Ishikawa (cell line): ENCODE measurements around the gene OAT.

Experiments
- CEBPB ChIP-seq: IDR thresholded peaks from 2 replicates; pipeline ENCODE4 v1.6.1; 2012
- CREB1 ChIP-seq: IDR thresholded peaks from 2 replicates; pipeline ENCODE4 v1.6.1; 2012; ENCODE audit warnings: low read depth
- EP300 ChIP-seq: IDR thresholded peaks from 2 replicates; pipeline ENCODE4 v1.6.1; 2012; ENCODE audit warnings: borderline replicate concordance
- FOXM1 ChIP-seq: IDR thresholded peaks from 2 replicates; pipeline ENCODE4 v1.6.1; 2012; ENCODE audit warnings: low read depth, borderline replicate concordance
- NFIC ChIP-seq: IDR thresholded peaks from 2 replicates; pipeline ENCODE4 v1.6.1; 2012
- RAD21 ChIP-seq: IDR thresholded peaks from 2 replicates; pipeline ENCODE4 v1.6.1; 2012; ENCODE audit warnings: low read depth
- TAF1 ChIP-seq: IDR thresholded peaks from 2 replicates; pipeline ENCODE4 v1.6.1; 2012; ENCODE audit warnings: low read depth, mild to moderate bottlenecking
- ZBTB7A ChIP-seq: IDR thresholded peaks from 2 replicates; pipeline ENCODE4 v1.6.1; 2012; ENCODE audit warnings: low read depth
- TF ChIP-seq, protein P1 (sequence below): IDR thresholded peaks from 2 replicates; pipeline ENCODE4 v1.6.1; 2012
- TF ChIP-seq, protein P2 (sequence below): IDR thresholded peaks from 2 replicates; pipeline ENCODE4 v1.6.1; 2012

DNA sequence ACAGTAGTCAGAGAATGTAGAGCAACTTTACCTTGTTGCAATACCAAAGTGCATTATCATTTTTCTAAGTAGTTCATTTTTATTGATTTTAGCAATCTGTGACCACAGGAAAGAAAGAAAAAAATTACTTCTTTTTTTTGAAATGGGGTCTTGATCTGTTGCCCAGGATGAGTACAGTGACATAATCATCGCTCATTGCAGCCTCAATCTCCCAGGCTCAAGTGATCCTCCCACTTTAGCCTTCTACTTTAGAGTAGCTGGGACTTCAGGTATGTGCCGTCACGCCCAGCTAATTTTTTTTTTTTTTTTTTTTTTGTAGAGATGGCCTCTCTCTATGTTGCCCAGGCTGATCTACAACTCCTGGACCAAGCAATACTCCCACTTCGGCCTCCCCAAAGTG lies 11.4 kb upstream of the OAT start:
- TF ChIP-seq CREB1: no peak
- no peak for TF ChIP-seq EP300
- TF ChIP-seq, protein P1, sequence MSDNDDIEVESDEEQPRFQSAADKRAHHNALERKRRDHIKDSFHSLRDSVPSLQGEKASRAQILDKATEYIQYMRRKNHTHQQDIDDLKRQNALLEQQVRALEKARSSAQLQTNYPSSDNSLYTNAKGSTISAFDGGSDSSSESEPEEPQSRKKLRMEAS: no peak
- no peak for TF ChIP-seq FOXM1
- TF ChIP-seq ZBTB7A: no peak
- TF ChIP-seq TAF1: no peak
- TF ChIP-seq NFIC: no peak
- TF ChIP-seq, protein P2, sequence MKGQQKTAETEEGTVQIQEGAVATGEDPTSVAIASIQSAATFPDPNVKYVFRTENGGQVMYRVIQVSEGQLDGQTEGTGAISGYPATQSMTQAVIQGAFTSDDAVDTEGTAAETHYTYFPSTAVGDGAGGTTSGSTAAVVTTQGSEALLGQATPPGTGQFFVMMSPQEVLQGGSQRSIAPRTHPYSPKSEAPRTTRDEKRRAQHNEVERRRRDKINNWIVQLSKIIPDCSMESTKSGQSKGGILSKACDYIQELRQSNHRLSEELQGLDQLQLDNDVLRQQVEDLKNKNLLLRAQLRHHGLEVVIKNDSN: no peak
- no peak for TF ChIP-seq CEBPB
- no peak for TF ChIP-seq RAD21
